Left ventricle myocardium inferior (tissue), 1 donor: ENCODE results near the gene MAPK11. TPM values are rescaled to one million over a fixed set of nuclear protein-coding genes. Genes with fewer than 3 reads are reported as not detected.
A peak's percentile ranks its signal among the peaks of the same experiment; 100 is the strongest.

Experiments used
- DNase-seq: peaks from one replicate; pipeline ENCODE4 v3.0.0-alpha.2; 2020
- H3K27ac ChIP-seq: fragments of 200-600 bp; replicated peaks from 2 replicates; pipeline ENCODE4 v1.8.0; 2021
- H3K27me3 ChIP-seq: fragments of 200-600 bp; 2 replicates; pipeline ENCODE4 v1.8.0; 2021; ENCODE audit warnings: low read depth
- H3K36me3 ChIP-seq: fragments of 200-600 bp; 2 replicates; pipeline ENCODE4 v1.8.0; 2021
- H3K4me1 ChIP-seq: fragments of 200-600 bp; 2 replicates; pipeline ENCODE4 v1.8.0; 2021
- H3K4me3 ChIP-seq: fragments of 200-600 bp; 2 replicates; pipeline ENCODE4 v1.8.0; 2021; ENCODE audit warnings: mild to moderate bottlenecking, moderate library complexity
- H3K9me3 ChIP-seq: fragments of 200-600 bp; replicated peaks from 2 replicates; pipeline ENCODE4 v1.8.0; 2021
- intact Hi-C: fragments of 100-400 bp; cut with micrococcal nuclease; formaldehyde crosslinking; loops from one replicate; pipeline ENCODE4 v1.11.0; 2022
- total RNA-seq: library from RNA; stranded (reverse); fragmentation: NEBNext Ultra II Directional; extraction: Animal tissue kit (Norgen Biotek cat#: 25700); gene quantifications from one replicate; pipeline ENCODE4 v1.2.1, GENCODE V29; 2021
- TF ChIP-seq, protein P1 (sequence below): fragments of 200-600 bp; IDR thresholded peaks from 2 replicates; pipeline ENCODE4 v1.8.0; 2021; ENCODE audit warnings: antibody characterized with exemption, mild to moderate bottlenecking, borderline replicate concordance
- donor health status: DM: no; HTN: yes; CAD: no; lungs with severe emphysema.

The MAPK11 gene
- total RNA-seq, 1 donor from 2014 or later: 7.8 TPM

DNA sequence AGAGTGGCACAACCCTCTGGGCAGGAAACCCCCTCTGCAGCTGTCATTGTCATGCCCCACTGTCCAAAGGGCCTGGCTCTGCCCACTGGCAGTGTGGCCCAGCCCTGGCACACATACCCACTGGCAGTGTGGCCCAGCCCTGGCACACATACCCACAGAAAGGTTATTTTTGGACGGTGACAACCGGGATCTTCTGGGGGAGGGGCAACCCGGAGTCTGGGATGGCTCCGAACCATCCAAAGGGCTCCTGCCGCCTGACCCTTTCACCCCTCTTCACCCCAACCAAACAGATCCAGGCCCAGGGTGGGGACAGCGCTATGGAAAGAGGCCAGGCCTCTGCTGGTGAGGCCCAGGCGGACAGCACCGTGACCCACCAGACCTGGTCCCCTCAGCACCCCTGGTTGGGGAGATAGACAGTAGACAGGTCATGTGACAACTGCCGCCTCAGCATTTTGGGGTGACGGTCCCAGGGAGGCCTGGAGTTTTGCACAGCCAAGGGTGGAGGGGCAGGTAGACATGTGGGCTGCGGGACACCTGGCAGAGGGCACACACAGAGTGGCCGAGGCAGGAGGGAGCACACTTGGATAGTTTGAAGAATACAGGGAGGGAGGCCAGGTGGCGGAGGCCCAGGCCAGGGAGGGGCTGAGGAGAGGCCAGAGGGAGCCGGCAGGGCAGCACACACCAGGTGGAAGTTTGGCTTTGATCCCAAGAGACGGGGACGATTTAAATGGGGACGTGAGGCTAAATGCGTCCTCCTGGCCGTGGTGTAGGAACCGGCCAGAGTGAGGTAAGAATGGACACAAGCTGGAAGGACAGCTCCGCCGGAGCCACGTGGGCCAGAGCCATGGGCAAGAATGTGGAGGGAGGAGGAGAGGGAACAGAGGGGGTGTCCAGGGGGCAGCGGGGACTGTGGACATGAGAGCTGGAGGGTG lies 11.6 kb downstream of the MAPK11 start:
- intact Hi-C loops: no loop called here
- Histone ChIP-seq H3K27me3 (peaks cover 11% of the 10 kb centered on the region), H3K36me3 (no peaks in the 10 kb centered on the region), H3K27ac (peak overlapping the region; percentile 56), H3K4me3 (no peak overlapping the region), H3K9me3 (no peaks in the 10 kb centered on the region), H3K4me1 (peaks cover 45% of the 10 kb centered on the region)
- DNase-seq: peak; percentile 59
- TF ChIP-seq, protein P1, sequence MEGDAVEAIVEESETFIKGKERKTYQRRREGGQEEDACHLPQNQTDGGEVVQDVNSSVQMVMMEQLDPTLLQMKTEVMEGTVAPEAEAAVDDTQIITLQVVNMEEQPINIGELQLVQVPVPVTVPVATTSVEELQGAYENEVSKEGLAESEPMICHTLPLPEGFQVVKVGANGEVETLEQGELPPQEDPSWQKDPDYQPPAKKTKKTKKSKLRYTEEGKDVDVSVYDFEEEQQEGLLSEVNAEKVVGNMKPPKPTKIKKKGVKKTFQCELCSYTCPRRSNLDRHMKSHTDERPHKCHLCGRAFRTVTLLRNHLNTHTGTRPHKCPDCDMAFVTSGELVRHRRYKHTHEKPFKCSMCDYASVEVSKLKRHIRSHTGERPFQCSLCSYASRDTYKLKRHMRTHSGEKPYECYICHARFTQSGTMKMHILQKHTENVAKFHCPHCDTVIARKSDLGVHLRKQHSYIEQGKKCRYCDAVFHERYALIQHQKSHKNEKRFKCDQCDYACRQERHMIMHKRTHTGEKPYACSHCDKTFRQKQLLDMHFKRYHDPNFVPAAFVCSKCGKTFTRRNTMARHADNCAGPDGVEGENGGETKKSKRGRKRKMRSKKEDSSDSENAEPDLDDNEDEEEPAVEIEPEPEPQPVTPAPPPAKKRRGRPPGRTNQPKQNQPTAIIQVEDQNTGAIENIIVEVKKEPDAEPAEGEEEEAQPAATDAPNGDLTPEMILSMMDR: no peak

DNA sequence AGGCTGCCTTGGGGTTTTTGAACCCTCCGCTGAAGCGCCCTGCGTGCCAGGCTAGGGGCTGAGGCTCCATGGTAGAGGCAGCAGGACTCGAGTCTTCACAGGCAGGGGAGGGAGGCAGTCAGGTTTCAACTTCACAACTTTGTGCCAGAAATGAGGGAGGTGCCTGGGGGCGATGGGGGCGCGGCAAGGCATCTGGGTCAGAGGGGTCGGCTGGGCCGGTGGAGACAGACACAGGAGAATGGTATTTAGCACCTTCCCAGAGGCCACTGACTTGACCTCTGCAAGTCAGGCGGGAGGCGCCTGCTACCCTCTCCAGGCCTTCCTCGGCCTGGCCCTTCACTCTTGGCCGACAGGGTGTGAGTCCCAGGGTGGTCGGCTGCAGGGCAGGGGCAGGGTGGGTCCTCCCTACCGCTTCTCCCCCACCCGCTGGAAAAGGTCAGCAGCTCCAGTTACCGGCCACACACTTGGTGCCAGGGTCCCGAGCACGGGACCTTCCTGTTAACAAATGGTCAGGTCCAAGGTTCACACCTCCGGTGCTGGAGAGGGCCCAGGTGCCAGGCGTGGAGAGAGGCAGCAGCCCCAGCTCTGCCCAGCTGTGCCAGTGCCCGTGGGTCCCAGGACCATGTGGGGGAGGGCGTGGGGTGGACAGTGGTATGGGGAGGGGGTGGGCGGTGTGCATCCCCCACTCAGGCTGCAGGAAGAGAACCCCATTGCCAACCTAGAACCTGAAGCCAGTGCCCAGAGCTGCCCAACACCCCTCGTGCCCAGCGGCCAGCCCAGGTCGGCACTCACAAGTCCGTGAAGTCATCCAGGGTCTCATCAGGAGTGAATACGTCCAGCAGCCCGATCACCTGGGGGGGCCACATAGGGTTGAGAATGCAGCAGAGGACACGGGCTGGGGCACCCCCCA lies 12.5 kb downstream of the MAPK11 start:
- no peaks in the 10 kb centered on the region for H3K36me3 ChIP-seq
- intact Hi-C loops: no loop called here
- no peaks in the 10 kb centered on the region for H3K9me3 ChIP-seq
- TF ChIP-seq, protein P1: no peak
- H3K27me3 ChIP-seq: peaks cover 11% of the 10 kb centered on the region
- DNase-seq: no peak
- H3K4me3 ChIP-seq: no peak overlapping the region
- peaks cover 43% of the 10 kb centered on the region for H3K4me1 ChIP-seq
- peak overlapping the region; percentile 56 for H3K27ac ChIP-seq

DNA sequence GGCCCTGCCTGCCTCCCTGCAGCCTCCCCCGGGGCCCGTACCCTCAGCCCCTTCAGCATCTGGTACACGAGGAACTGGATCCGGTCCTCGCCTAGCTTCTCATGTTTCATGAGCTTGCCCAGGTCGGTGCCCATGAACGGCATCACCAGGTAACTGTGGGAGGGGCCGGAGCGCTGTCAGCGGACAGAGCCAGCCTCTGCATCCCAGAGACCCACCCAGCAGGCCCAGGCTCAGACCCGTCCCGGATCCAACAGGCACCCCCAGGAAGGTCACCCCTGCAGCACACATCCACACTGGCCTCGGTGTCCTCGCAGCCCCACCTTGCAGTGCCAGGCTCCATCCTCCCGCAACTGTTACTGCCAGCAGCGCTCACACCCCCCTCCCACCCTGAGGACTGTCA lies 13.1 kb downstream of the MAPK11 start:
- Histone ChIP-seq H3K27me3 (peaks cover 5% of the 10 kb centered on the region), H3K4me3 (no peak overlapping the region), H3K27ac (peak overlapping the region; percentile 56), H3K36me3 (no peaks in the 10 kb centered on the region), H3K9me3 (no peaks in the 10 kb centered on the region), H3K4me1 (peaks cover 36% of the 10 kb centered on the region)
- intact Hi-C loops: no loop called here
- TF ChIP-seq, protein P1: no peak
- DNase-seq: no peak

DNA sequence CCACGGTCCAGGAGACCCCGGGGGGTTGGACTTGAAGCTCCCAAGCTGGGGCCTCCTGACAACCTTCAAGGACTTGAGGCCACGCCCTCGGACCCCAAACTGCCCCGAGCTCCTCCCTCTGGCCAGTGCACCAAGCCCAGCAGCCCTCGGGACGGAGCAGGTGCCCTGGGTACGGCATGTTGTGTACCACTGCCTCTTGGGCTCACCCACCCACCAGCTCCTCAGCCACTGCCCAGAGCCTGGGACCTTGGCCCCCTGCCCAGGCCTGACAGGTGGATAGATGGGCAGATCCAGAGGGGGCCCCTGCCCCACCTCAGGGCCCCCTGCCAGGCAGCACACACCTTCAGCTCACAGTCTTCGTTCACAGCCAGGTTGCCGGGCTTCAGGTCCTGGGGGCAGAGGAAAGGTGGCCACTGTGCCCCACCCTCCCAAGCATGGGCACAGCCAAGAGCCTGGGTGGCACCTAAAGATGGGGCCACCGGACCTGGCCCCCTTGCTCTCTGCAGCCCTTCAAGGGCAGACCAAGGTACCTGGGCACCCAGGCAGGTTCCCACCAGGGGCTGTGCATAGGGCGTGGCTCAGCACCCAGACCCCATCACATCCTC lies 13.8 kb downstream of the MAPK11 start:
- H3K4me1 ChIP-seq: peaks cover 38% of the 10 kb centered on the region
- H3K9me3 ChIP-seq: no peaks in the 10 kb centered on the region
- H3K36me3 ChIP-seq: no peaks in the 10 kb centered on the region
- H3K4me3 ChIP-seq: no peak overlapping the region
- intact Hi-C loops: no loop called here
- H3K27me3 ChIP-seq: no peaks in the 10 kb centered on the region
- no peak overlapping the region for H3K27ac ChIP-seq
- TF ChIP-seq, protein P1: no peak
- DNase-seq: no peak

DNA sequence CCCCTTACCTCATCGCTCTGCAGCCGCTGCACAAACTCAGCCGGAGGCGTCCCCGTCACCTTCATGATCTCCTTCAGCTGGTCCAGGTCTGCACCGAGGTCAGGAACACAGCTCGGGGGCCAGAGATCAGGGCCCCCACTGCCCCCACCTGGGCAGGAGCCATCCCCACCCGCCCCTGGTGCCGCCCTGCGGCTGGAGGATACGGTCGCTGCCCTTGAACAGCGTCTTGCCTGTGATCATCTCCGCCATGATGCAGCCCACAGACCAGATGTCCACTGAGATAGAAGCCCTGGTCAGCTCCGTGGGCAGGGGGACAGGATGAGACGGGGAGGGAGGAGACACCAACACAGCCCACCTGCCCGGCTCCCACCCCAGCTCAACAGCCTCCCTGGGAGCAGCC lies 14.6 kb downstream of the MAPK11 start:
- H3K4me1 ChIP-seq: peaks cover 41% of the 10 kb centered on the region
- intact Hi-C loops: no loop called here
- no peak for DNase-seq
- no peaks in the 10 kb centered on the region for H3K9me3 ChIP-seq
- no peaks in the 10 kb centered on the region for H3K36me3 ChIP-seq
- H3K4me3 ChIP-seq: no peak overlapping the region
- H3K27ac ChIP-seq: no peak overlapping the region
- TF ChIP-seq, protein P1: no peak
- no peaks in the 10 kb centered on the region for H3K27me3 ChIP-seq
